Activated naive CD8-positive, alpha-beta T cell treated with anti-CD3 and anti-CD28 coated beads, Interleukin-2, amount 10 ng/mL, durations not matched to agents 7 days and 5 days (primary cell): ENCODE measurements around the gene MTHFSD. TPM values are rescaled to one million over a fixed set of nuclear protein-coding genes. Genes with fewer than 3 reads are reported as not detected.

Source experiments
- ATAC-seq: fragments of 150-1000 bp; cut with Tn5 transposase; one replicate; pipeline ENCODE4 v1.10.0; 2021; ENCODE audit warnings: low read depth, moderate library complexity
- POLR2A ChIA-PET: fragments of 350-600 bp; sonication (Branson Sonifier 250); formaldehyde crosslinking; loops from one replicate; lab custom pipeline; 2021; ENCODE audit warnings: antibody characterized with exemption; lab: Charles Lee
- DNase-seq: peaks from one replicate; pipeline ENCODE4 v3.0.0; 2021
- H3K27ac Mint-ChIP-seq: one replicate; pipeline ENCODE4 v1.8.0; 2022; ENCODE audit warnings: mild to moderate bottlenecking, mixed read lengths
- H3K27me3 Mint-ChIP-seq: one replicate; pipeline ENCODE4 v1.8.0; 2022; ENCODE audit warnings: mild to moderate bottlenecking, moderate library complexity, mixed read lengths
- H3K36me3 Mint-ChIP-seq: one replicate; pipeline ENCODE4 v1.8.0; 2021; ENCODE audit warnings: mild to moderate bottlenecking, mixed read lengths
- H3K4me1 Mint-ChIP-seq: one replicate; pipeline ENCODE4 v1.8.0; 2021; ENCODE audit warnings: mixed read lengths
- H3K4me3 Mint-ChIP-seq: one replicate; pipeline ENCODE4 v1.8.0; 2022; ENCODE audit warnings: mild to moderate bottlenecking, moderate library complexity, mixed read lengths
- H3K9me3 Mint-ChIP-seq: one replicate; pipeline ENCODE4 v1.8.0; 2021; ENCODE audit warnings: mixed read lengths
- total RNA-seq, 2 experiments: library from RNA; stranded (reverse); gene quantifications; one replicate each; pipeline ENCODE4 v1.2.3, GENCODE V29; 2021

Gene MTHFSD
- total RNA-seq, result 10 to 100 TPM; 33.2 to 34.6 TPM

GRCh38 chr16:86554917-86555703 is at the start of gene MTHFSD:
Gene MTHFSD (minus strand): TSS chr16:86555235. CDS start chr16:86555184, 51 bp downstream.
- Mint-ChIP-seq H3K4me3 (peak within 1 kb of the TSS; percentile 95), H3K27ac (peak within 1 kb of the TSS; percentile 97), H3K4me1 (peaks cover 15% of the 10 kb centered on the region), H3K9me3 (no peaks in the 10 kb centered on the region), H3K27me3 (peaks cover 6% of the 10 kb centered on the region), H3K36me3 (peaks cover 4% of the 10 kb centered on the region)
- POLR2A ChIA-PET, result interaction anchor here (1.3 kb wide), 1 partner anchor 763 kb away, joined by 3 read pairs; the partner anchor contains the start of gene C16orf95
- peak; percentile 99 for DNase-seq
- ATAC-seq, result peak; percentile 96

GRCh38 chr16:86604436-86605193 is 49.6 kb upstream of the MTHFSD start:
- H3K36me3 Mint-ChIP-seq, result no peaks in the 10 kb centered on the region
- H3K27me3 Mint-ChIP-seq, result peaks cover 16% of the 10 kb centered on the region
- peaks cover 3% of the 10 kb centered on the region for H3K9me3 Mint-ChIP-seq
- H3K27ac Mint-ChIP-seq, result peak overlapping the region; percentile 63
- POLR2A ChIA-PET, result no interaction called here
- DNase-seq (peak; percentile 51), ATAC-seq (peak; percentile 96)
- H3K4me3 Mint-ChIP-seq, result peak overlapping the region; percentile 78
- H3K4me1 Mint-ChIP-seq, result peaks cover 10% of the 10 kb centered on the region

- peaks cover 33% of the 10 kb centered on the region for H3K27me3 Mint-ChIP-seq
- POLR2A ChIA-PET, result no interaction called here
- peaks cover 3% of the 10 kb centered on the region for H3K9me3 Mint-ChIP-seq
- H3K36me3 Mint-ChIP-seq, result no peaks in the 10 kb centered on the region
- H3K27ac Mint-ChIP-seq, result no peak overlapping the region
- ATAC-seq (no peak), DNase-seq (no peak)
- peaks cover 11% of the 10 kb centered on the region for H3K4me1 Mint-ChIP-seq
- H3K4me3 Mint-ChIP-seq, result no peak overlapping the region
Measured at GRCh38 chr16:86602521-86602920, 47.5 kb upstream of the MTHFSD start.

GRCh38 chr16:86601356-86601755 is 46.3 kb upstream of the MTHFSD start:
- Mint-ChIP-seq H3K27me3 (peaks cover 33% of the 10 kb centered on the region), H3K27ac (no peak overlapping the region), H3K9me3 (peaks cover 3% of the 10 kb centered on the region), H3K4me1 (peaks cover 11% of the 10 kb centered on the region), H3K4me3 (no peak overlapping the region), H3K36me3 (no peaks in the 10 kb centered on the region)
- POLR2A ChIA-PET, result no interaction called here
- DNase-seq, result no peak
- ATAC-seq, result no peak

- H3K27ac Mint-ChIP-seq, result no peak overlapping the region
- ATAC-seq, result no peak
- no peaks in the 10 kb centered on the region for H3K36me3 Mint-ChIP-seq
- H3K4me1 Mint-ChIP-seq, result peaks cover 1% of the 10 kb centered on the region
- peaks cover 38% of the 10 kb centered on the region for H3K27me3 Mint-ChIP-seq
- H3K4me3 Mint-ChIP-seq, result no peak overlapping the region
- no peaks in the 10 kb centered on the region for H3K9me3 Mint-ChIP-seq
- no peak for DNase-seq
- POLR2A ChIA-PET, result no interaction called here
Measured at GRCh38 chr16:86598607-86599565, 43.9 kb upstream of the MTHFSD start.

- no peak for DNase-seq
- ATAC-seq, result no peak
- no peaks in the 10 kb centered on the region for H3K36me3 Mint-ChIP-seq
- H3K27ac Mint-ChIP-seq, result no peak overlapping the region
- peaks cover 46% of the 10 kb centered on the region for H3K27me3 Mint-ChIP-seq
- no peak overlapping the region for H3K4me3 Mint-ChIP-seq
- POLR2A ChIA-PET, result no interaction called here
- peaks cover 3% of the 10 kb centered on the region for H3K4me1 Mint-ChIP-seq
- H3K9me3 Mint-ChIP-seq, result no peaks in the 10 kb centered on the region
Measured at GRCh38 chr16:86597880-86598606, 43.0 kb upstream of the MTHFSD start.

- DNase-seq, result no peak
- POLR2A ChIA-PET, result no interaction called here
- H3K4me1 Mint-ChIP-seq, result peaks cover 3% of the 10 kb centered on the region
- no peak overlapping the region for H3K4me3 Mint-ChIP-seq
- peaks cover 49% of the 10 kb centered on the region for H3K27me3 Mint-ChIP-seq
- no peaks in the 10 kb centered on the region for H3K9me3 Mint-ChIP-seq
- no peak for ATAC-seq
- no peaks in the 10 kb centered on the region for H3K36me3 Mint-ChIP-seq
- no peak overlapping the region for H3K27ac Mint-ChIP-seq
Measured at GRCh38 chr16:86597126-86597879, 42.3 kb upstream of the MTHFSD start.

- H3K4me3 Mint-ChIP-seq, result no peak overlapping the region
- H3K4me1 Mint-ChIP-seq, result peaks cover 3% of the 10 kb centered on the region
- H3K27ac Mint-ChIP-seq, result no peak overlapping the region
- H3K36me3 Mint-ChIP-seq, result no peaks in the 10 kb centered on the region
- no peaks in the 10 kb centered on the region for H3K9me3 Mint-ChIP-seq
- POLR2A ChIA-PET, result no interaction called here
- ATAC-seq (no peak), DNase-seq (no peak)
- H3K27me3 Mint-ChIP-seq, result peaks cover 58% of the 10 kb centered on the region
Measured at GRCh38 chr16:86595983-86596605, 41.1 kb upstream of the MTHFSD start.

GRCh38 chr16:86594721-86595120 is 39.7 kb upstream of the MTHFSD start:
- DNase-seq (no peak), ATAC-seq (no peak)
- no peak overlapping the region for H3K4me3 Mint-ChIP-seq
- H3K27ac Mint-ChIP-seq, result no peak overlapping the region
- POLR2A ChIA-PET, result no interaction called here
- H3K36me3 Mint-ChIP-seq, result no peaks in the 10 kb centered on the region
- peaks cover 51% of the 10 kb centered on the region for H3K27me3 Mint-ChIP-seq
- H3K9me3 Mint-ChIP-seq, result no peaks in the 10 kb centered on the region
- peaks cover 3% of the 10 kb centered on the region for H3K4me1 Mint-ChIP-seq

- DNase-seq (no peak), ATAC-seq (no peak)
- H3K4me3 Mint-ChIP-seq, result no peak overlapping the region
- no peaks in the 10 kb centered on the region for H3K9me3 Mint-ChIP-seq
- H3K36me3 Mint-ChIP-seq, result no peaks in the 10 kb centered on the region
- H3K27me3 Mint-ChIP-seq, result peaks cover 48% of the 10 kb centered on the region
- H3K27ac Mint-ChIP-seq, result no peak overlapping the region
- POLR2A ChIA-PET, result no interaction called here
- H3K4me1 Mint-ChIP-seq, result peaks cover 1% of the 10 kb centered on the region
Measured at GRCh38 chr16:86593913-86594620, 39.0 kb upstream of the MTHFSD start.

- H3K36me3 Mint-ChIP-seq, result no peaks in the 10 kb centered on the region
- peaks cover 34% of the 10 kb centered on the region for H3K27me3 Mint-ChIP-seq
- no peak overlapping the region for H3K4me3 Mint-ChIP-seq
- no peaks in the 10 kb centered on the region for H3K9me3 Mint-ChIP-seq
- peaks cover 1% of the 10 kb centered on the region for H3K4me1 Mint-ChIP-seq
- ATAC-seq, result no peak
- DNase-seq, result no peak
- POLR2A ChIA-PET, result no interaction called here
- no peak overlapping the region for H3K27ac Mint-ChIP-seq
Measured at GRCh38 chr16:86591270-86591669, 36.2 kb upstream of the MTHFSD start.
